NAMALWA (cell line): ENCODE data around the gene CCN6.

Experiments used
- DNase-seq: peaks from one replicate; pipeline ENCODE4 v3.0.0-alpha.2; 2015; ENCODE audit warnings: low spot score

Gene CCN6

GRCh38 chr6:112054001-112054400 is at the start of gene CCN6:
CCN6 (plus strand) TSS chr6:112054104; CDS start chr6:112054358, 254 bp downstream.
- no peak for DNase-seq

GRCh38 chr6:112004201-112005012 is 49.5 kb upstream of the CCN6 start:
- DNase-seq, result no peak

GRCh38 chr6:112005013-112005371 is 48.9 kb upstream of the CCN6 start:
- DNase-seq, result no peak

GRCh38 chr6:112007254-112007653 is 46.6 kb upstream of the CCN6 start:
- DNase-seq, result no peak

- no peak for DNase-seq
Measured at GRCh38 chr6:112007805-112008204, 46.1 kb upstream of the CCN6 start.

- DNase-seq, result no peak
Measured at GRCh38 chr6:112008482-112008881, 45.4 kb upstream of the CCN6 start.

- DNase-seq, result no peak
Measured at GRCh38 chr6:112010328-112010727, 43.6 kb upstream of the CCN6 start.

GRCh38 chr6:112013051-112013450 is 40.9 kb upstream of the CCN6 start:
- DNase-seq, result no peak

- no peak for DNase-seq
Measured at GRCh38 chr6:112014483-112014882, 39.4 kb upstream of the CCN6 start.

GRCh38 chr6:112015725-112016124 is 38.2 kb upstream of the CCN6 start:
- DNase-seq, result no peak

- no peak for DNase-seq
Measured at GRCh38 chr6:112016320-112016719, 37.6 kb upstream of the CCN6 start.

- no peak for DNase-seq
Measured at GRCh38 chr6:112017169-112017568, 36.7 kb upstream of the CCN6 start.

GRCh38 chr6:112017760-112018537 is 36.0 kb upstream of the CCN6 start:
- DNase-seq, result no peak

- DNase-seq, result no peak
Measured at GRCh38 chr6:112018619-112019416, 35.1 kb upstream of the CCN6 start.

GRCh38 chr6:112019589-112019988 is 34.3 kb upstream of the CCN6 start:
- DNase-seq, result no peak

GRCh38 chr6:112021691-112022310 is 32.1 kb upstream of the CCN6 start:
- DNase-seq, result no peak

GRCh38 chr6:112022749-112023148 is 31.2 kb upstream of the CCN6 start:
- no peak for DNase-seq

- DNase-seq, result no peak
Measured at GRCh38 chr6:112024464-112024863, 29.4 kb upstream of the CCN6 start.

- no peak for DNase-seq
Measured at GRCh38 chr6:112026933-112027332, 27.0 kb upstream of the CCN6 start.

- DNase-seq, result peak; percentile 18
Measured at GRCh38 chr6:112027942-112028674, 25.8 kb upstream of the CCN6 start.

- DNase-seq, result peak; percentile 84
Measured at GRCh38 chr6:112029045-112029822, 24.7 kb upstream of the CCN6 start.
